Body of pancreas (tissue), 4 donors: ENCODE data around the gene PDZD2.

Experiments
- POLR2A ChIP-seq, 3 donors: fragments of 450-650 bp; IDR thresholded peaks; one replicate each; pipeline ENCODE4 v1.6.1; 2016; ENCODE audit warnings: antibody characterized with exemption in 3 of 3, mild to moderate bottlenecking in 2 of 3
- TF ChIP-seq, protein P1 (sequence below), 7 experiments: fragments of 450-650 bp in 4 of 7; fragments of 200-600 bp in 3 of 7; sonication (generic) in 3 of 7; IDR thresholded peaks; one replicate each; pipeline ENCODE4 v1.5.1; 2016 to 2019; ENCODE audit warnings: antibody characterized with exemption in 7 of 7

DNA sequence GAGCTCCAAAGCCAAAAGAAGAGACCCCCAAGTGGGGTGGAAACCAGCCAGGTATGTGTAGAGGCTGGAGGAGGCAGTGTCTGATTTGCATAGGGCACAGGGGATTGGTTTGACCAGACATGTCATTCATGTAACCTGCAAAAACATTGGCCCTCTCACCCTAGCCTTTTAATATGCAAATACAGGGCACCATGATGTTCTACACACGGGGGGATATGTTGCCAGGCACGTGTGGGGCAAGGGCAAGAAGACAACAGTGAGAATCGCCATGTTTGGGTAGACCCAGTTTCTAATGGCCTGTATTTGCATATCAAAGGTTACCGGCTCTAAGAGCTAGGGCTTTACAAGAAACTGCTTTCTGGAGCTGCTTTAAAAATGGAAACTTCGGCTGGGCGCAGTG is 326.3 kb downstream of the PDZD2 start:
- TF ChIP-seq, protein P1, sequence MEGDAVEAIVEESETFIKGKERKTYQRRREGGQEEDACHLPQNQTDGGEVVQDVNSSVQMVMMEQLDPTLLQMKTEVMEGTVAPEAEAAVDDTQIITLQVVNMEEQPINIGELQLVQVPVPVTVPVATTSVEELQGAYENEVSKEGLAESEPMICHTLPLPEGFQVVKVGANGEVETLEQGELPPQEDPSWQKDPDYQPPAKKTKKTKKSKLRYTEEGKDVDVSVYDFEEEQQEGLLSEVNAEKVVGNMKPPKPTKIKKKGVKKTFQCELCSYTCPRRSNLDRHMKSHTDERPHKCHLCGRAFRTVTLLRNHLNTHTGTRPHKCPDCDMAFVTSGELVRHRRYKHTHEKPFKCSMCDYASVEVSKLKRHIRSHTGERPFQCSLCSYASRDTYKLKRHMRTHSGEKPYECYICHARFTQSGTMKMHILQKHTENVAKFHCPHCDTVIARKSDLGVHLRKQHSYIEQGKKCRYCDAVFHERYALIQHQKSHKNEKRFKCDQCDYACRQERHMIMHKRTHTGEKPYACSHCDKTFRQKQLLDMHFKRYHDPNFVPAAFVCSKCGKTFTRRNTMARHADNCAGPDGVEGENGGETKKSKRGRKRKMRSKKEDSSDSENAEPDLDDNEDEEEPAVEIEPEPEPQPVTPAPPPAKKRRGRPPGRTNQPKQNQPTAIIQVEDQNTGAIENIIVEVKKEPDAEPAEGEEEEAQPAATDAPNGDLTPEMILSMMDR (IDR thresholded peaks at IDR 0.05): no peak
- no peak for TF ChIP-seq POLR2A (IDR thresholded peaks at IDR 0.05)
